ENCODE data around the gene SLC45A2. TPM values are rescaled to one million over a fixed set of nuclear protein-coding genes. Genes with fewer than 3 reads are reported as not detected.
"Not testable (repeated sequence)": the region's sequence is repeated elsewhere in the genome, so short reads cannot be mapped to it uniquely, and the experiment has no call there.

Gene SLC45A2
- total RNA-seq (under 1 TPM in 2 of 5 experiments, not detected in 3; 0.17 to 0.40 TPM), polyA plus RNA-seq (not detected), total RNA-seq (not detected)

GRCh38 chr5:33984671-33985124 lies at the start of gene SLC45A2:
Gene SLC45A2 (minus strand): TSS chr5:33984693. CDS start chr5:33984583, 110 bp downstream.
- Histone ChIP-seq H3K9me3 (ENCODE audit: control insufficient read depth in 2 of 3, low read length in 3 of 3) (no peaks in the 10 kb centered on the region), H3K4me1 (ENCODE audit: control insufficient read depth in 2 of 2, insufficient read depth in 2 of 2, low read length in 2 of 2) (no peaks in the 10 kb centered on the region), H3K27me3 (ENCODE audit: control insufficient read depth in 2 of 2, insufficient read depth in 2 of 2, low read length in 2 of 2) (no peaks in the 10 kb centered on the region), H3K36me3 (ENCODE audit: control insufficient read depth in 2 of 3, insufficient read depth in 3 of 3, low read length in 3 of 3) (peaks cover 0 to 12% (median 4%) of the 10 kb centered on the region in 3 experiments), H3K4me3 (ENCODE audit: low read length) (no peak within 1 kb of the TSS), H3K27ac (ENCODE audit: low read depth, low read length) (no peak within 1 kb of the TSS)
- CTCF ChIA-PET: interaction anchor here (1.3 kb wide), 1 partner anchor 14 kb away, joined by 4 read pairs; no protein-coding TSS in a partner anchor
- Mint-ChIP-seq H3K27ac (peak within 1 kb of the TSS in 1 of 9 donors; percentile 41), H3K4me3 (no peak within 1 kb of the TSS), H3K36me3 (peaks cover 11 to 23% (median 21%) of the 10 kb centered on the region in 5 donors), H3K9me3 (peaks cover 0 to 12% (median 0%) of the 10 kb centered on the region in 11 donors), H3K27me3 (no peaks in the 10 kb centered on the region), H3K4me1 (no peaks in the 10 kb centered on the region)
- intact Hi-C loops (cut with micrococcal nuclease): no loop called here
- no peak for DNase-seq
- POLR2A ChIA-PET: no interaction called here
- no peak for ATAC-seq

- CTCF ChIA-PET: no interaction called here
- ATAC-seq: no peak
- H3K9me3 Mint-ChIP-seq: peaks cover 0 to 2% (median 0%) of the 10 kb centered on the region in 11 donors
Measured at GRCh38 chr5:34031966-34032365, 47.5 kb upstream of the SLC45A2 start.

GRCh38 chr5:34031117-34031516 lies 46.6 kb upstream of the SLC45A2 start:
- H3K9me3 Mint-ChIP-seq: peaks cover 0 to 2% (median 0%) of the 10 kb centered on the region in 11 donors
- H3K27me3 Mint-ChIP-seq: no peaks in the 10 kb centered on the region
- Histone ChIP-seq H3K4me1 (ENCODE audit: control insufficient read depth in 2 of 2, insufficient read depth in 2 of 2, low read length in 2 of 2) (no peaks in the 10 kb centered on the region), H3K27ac (ENCODE audit: low read depth, low read length) (no peak overlapping the region), H3K9me3 (ENCODE audit: control insufficient read depth in 2 of 3, low read length in 3 of 3) (no peaks in the 10 kb centered on the region), H3K4me3 (ENCODE audit: low read length) (no peak overlapping the region), H3K27me3 (ENCODE audit: control insufficient read depth in 2 of 2, insufficient read depth in 2 of 2, low read length in 2 of 2) (no peaks in the 10 kb centered on the region), H3K36me3 (ENCODE audit: control insufficient read depth in 2 of 3, insufficient read depth in 3 of 3, low read length in 3 of 3) (peaks cover 0 to 29% (median 0%) of the 10 kb centered on the region in 3 experiments)
- ATAC-seq (no peak), DNase-seq (no peak)
- no peak overlapping the region for H3K4me3 Mint-ChIP-seq
- no peak overlapping the region for H3K27ac Mint-ChIP-seq
- CTCF ChIA-PET: no interaction called here
- H3K36me3 Mint-ChIP-seq: peaks cover 10 to 52% (median 35%) of the 10 kb centered on the region in 5 donors
- intact Hi-C loops (cut with micrococcal nuclease): no loop called here
- no peaks in the 10 kb centered on the region for H3K4me1 Mint-ChIP-seq
- POLR2A ChIA-PET: no interaction called here

More at GRCh38 chr5:34031966-34032365, 47.5 kb upstream of the SLC45A2 start:
- H3K4me1 ChIP-seq (ENCODE audit: control insufficient read depth in 2 of 2, insufficient read depth in 2 of 2, low read length in 2 of 2): no peaks in the 10 kb centered on the region
- peaks cover 0 to 29% (median 0%) of the 10 kb centered on the region in 3 experiments for H3K36me3 ChIP-seq (ENCODE audit: control insufficient read depth in 2 of 3, insufficient read depth in 3 of 3, low read length in 3 of 3)
- peaks cover 10 to 46% (median 34%) of the 10 kb centered on the region in 5 donors for H3K36me3 Mint-ChIP-seq
- H3K9me3 ChIP-seq (ENCODE audit: control insufficient read depth in 2 of 3, low read length in 3 of 3): no peaks in the 10 kb centered on the region
- H3K4me3 Mint-ChIP-seq: no peak overlapping the region
- intact Hi-C loops (cut with micrococcal nuclease): no loop called here
- no peaks in the 10 kb centered on the region for H3K27me3 ChIP-seq (ENCODE audit: control insufficient read depth in 2 of 2, insufficient read depth in 2 of 2, low read length in 2 of 2)
- H3K4me3 ChIP-seq (ENCODE audit: low read length): no peak overlapping the region
- H3K27ac Mint-ChIP-seq: peak overlapping the region in 1 of 9 donors; percentile 39
- DNase-seq: no peak
- no peaks in the 10 kb centered on the region for H3K4me1 Mint-ChIP-seq
- POLR2A ChIA-PET: no interaction called here
- no peak overlapping the region for H3K27ac ChIP-seq (ENCODE audit: low read depth, low read length)
- no peaks in the 10 kb centered on the region for H3K27me3 Mint-ChIP-seq

- not testable (repeated sequence) for H3K27me3 ChIP-seq (ENCODE audit: control insufficient read depth in 2 of 2, insufficient read depth in 2 of 2, low read length in 2 of 2); H3K27ac Mint-ChIP-seq; H3K4me3 Mint-ChIP-seq
Measured at GRCh38 chr5:34030585-34030984, 46.1 kb upstream of the SLC45A2 start.

GRCh38 chr5:34030048-34030447 lies 45.6 kb upstream of the SLC45A2 start:
- H3K27me3 Mint-ChIP-seq: no peaks in the 10 kb centered on the region
- CTCF ChIA-PET: no interaction called here
- DNase-seq: no peak
- H3K36me3 Mint-ChIP-seq: peaks cover 10 to 52% (median 32%) of the 10 kb centered on the region in 5 donors
- no peaks in the 10 kb centered on the region for H3K27me3 ChIP-seq (ENCODE audit: control insufficient read depth in 2 of 2, insufficient read depth in 2 of 2, low read length in 2 of 2)
- H3K27ac Mint-ChIP-seq: no peak overlapping the region
- no peaks in the 10 kb centered on the region for H3K4me1 Mint-ChIP-seq
- peaks cover 0 to 1% (median 0%) of the 10 kb centered on the region in 11 donors for H3K9me3 Mint-ChIP-seq
- peaks cover 0 to 20% (median 0%) of the 10 kb centered on the region in 3 experiments for H3K36me3 ChIP-seq (ENCODE audit: control insufficient read depth in 2 of 3, insufficient read depth in 3 of 3, low read length in 3 of 3)
- no peaks in the 10 kb centered on the region for H3K4me1 ChIP-seq (ENCODE audit: control insufficient read depth in 2 of 2, insufficient read depth in 2 of 2, low read length in 2 of 2)
- ATAC-seq: no peak
- H3K27ac ChIP-seq (ENCODE audit: low read depth, low read length): no peak overlapping the region
- POLR2A ChIA-PET: no interaction called here
- no peaks in the 10 kb centered on the region for H3K9me3 ChIP-seq (ENCODE audit: control insufficient read depth in 2 of 3, low read length in 3 of 3)
- H3K4me3 ChIP-seq (ENCODE audit: low read length): no peak overlapping the region
- intact Hi-C loops (cut with micrococcal nuclease): no loop called here
- no peak overlapping the region for H3K4me3 Mint-ChIP-seq

More at GRCh38 chr5:34030585-34030984, 46.1 kb upstream of the SLC45A2 start:
- H3K4me1 Mint-ChIP-seq; H3K4me3 ChIP-seq (ENCODE audit: low read length); ATAC-seq; POLR2A ChIA-PET; H3K9me3 ChIP-seq (ENCODE audit: control insufficient read depth in 2 of 3, low read length in 3 of 3); CTCF ChIA-PET; DNase-seq; H3K27me3 Mint-ChIP-seq; intact Hi-C loops (cut with micrococcal nuclease); H3K4me1 ChIP-seq (ENCODE audit: control insufficient read depth in 2 of 2, insufficient read depth in 2 of 2, low read length in 2 of 2); H3K27ac ChIP-seq (ENCODE audit: low read depth, low read length); H3K9me3 Mint-ChIP-seq: not testable (repeated sequence)
- H3K36me3 Mint-ChIP-seq: peaks cover 10 to 54% (median 36%) of the 10 kb centered on the region in 5 donors
- peaks cover 0 to 25% (median 0%) of the 10 kb centered on the region in 3 experiments for H3K36me3 ChIP-seq (ENCODE audit: control insufficient read depth in 2 of 3, insufficient read depth in 3 of 3, low read length in 3 of 3)

- CTCF ChIA-PET: no interaction called here
- ATAC-seq: no peak
- POLR2A ChIA-PET: no interaction called here
- H3K4me3 ChIP-seq (ENCODE audit: low read length): no peak overlapping the region
- Mint-ChIP-seq H3K36me3 (peaks cover 4 to 48% (median 26%) of the 10 kb centered on the region in 5 donors), H3K27ac (no peak overlapping the region), H3K9me3 (no peaks in the 10 kb centered on the region), H3K27me3 (no peaks in the 10 kb centered on the region), H3K4me3 (no peak overlapping the region), H3K4me1 (peaks cover 0 to 2% (median under 1%) of the 10 kb centered on the region in 7 donors)
- no peaks in the 10 kb centered on the region for H3K4me1 ChIP-seq (ENCODE audit: control insufficient read depth in 2 of 2, insufficient read depth in 2 of 2, low read length in 2 of 2)
- DNase-seq: no peak
- H3K27me3 ChIP-seq (ENCODE audit: control insufficient read depth in 2 of 2, insufficient read depth in 2 of 2, low read length in 2 of 2): no peaks in the 10 kb centered on the region
- peaks cover 0 to 7% (median 0%) of the 10 kb centered on the region in 3 experiments for H3K36me3 ChIP-seq (ENCODE audit: control insufficient read depth in 2 of 3, insufficient read depth in 3 of 3, low read length in 3 of 3)
- intact Hi-C loops (cut with micrococcal nuclease): no loop called here
- no peak overlapping the region for H3K27ac ChIP-seq (ENCODE audit: low read depth, low read length)
- H3K9me3 ChIP-seq (ENCODE audit: control insufficient read depth in 2 of 3, low read length in 3 of 3): no peaks in the 10 kb centered on the region
Measured at GRCh38 chr5:34028349-34028748, 43.9 kb upstream of the SLC45A2 start.
